ENCODE measurements around the gene KLHL35.

The KLHL35 gene

DNA sequence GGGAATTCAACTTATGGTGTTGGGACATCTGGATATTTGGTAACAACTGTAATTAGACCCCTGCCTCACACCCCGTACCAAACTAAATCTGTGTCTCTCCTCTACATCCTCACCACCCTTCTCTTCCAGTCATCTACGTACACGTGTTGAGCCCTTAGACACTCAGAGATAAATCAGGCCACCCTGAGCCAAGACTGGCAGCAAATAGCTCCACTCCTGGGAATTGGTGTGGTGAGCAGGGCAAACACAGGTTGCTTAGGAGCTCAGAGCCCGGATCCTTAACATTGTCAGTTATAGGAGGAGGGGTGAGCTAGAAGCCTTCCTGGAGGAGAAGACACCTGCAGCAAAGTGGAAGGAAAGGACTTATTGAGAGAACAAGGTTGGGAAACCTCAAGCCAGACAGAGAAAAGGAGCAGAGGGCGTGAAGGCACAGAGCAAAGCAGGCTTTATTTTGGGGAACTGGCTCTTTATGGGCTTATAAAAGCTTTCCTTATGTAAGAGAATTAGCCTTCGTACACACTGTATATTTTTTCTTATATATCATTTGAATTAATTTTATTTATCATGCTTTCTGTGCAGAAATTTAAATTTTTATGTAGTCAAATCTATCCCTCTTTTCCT is 36.9 kb upstream of the KLHL35 start:
- DNase-seq (ENCODE audit: low spot score): no peak

GRCh38 chr11:75468534-75469340 is 35.7 kb upstream of the KLHL35 start:
- DNase-seq (ENCODE audit: low spot score): no peak

- DNase-seq (ENCODE audit: low spot score): no peak
Observed at GRCh38 chr11:75467881-75468280, 34.9 kb upstream of the KLHL35 start.

- no peak for DNase-seq (ENCODE audit: low spot score)
Observed at GRCh38 chr11:75467311-75467710, 34.3 kb upstream of the KLHL35 start.

- no peak for DNase-seq (ENCODE audit: low spot score)
Observed at GRCh38 chr11:75465701-75466531, 32.9 kb upstream of the KLHL35 start.

GRCh38 chr11:75463106-75463774 is 30.2 kb upstream of the KLHL35 start:
- no peak for DNase-seq (ENCODE audit: low spot score)

DNA sequence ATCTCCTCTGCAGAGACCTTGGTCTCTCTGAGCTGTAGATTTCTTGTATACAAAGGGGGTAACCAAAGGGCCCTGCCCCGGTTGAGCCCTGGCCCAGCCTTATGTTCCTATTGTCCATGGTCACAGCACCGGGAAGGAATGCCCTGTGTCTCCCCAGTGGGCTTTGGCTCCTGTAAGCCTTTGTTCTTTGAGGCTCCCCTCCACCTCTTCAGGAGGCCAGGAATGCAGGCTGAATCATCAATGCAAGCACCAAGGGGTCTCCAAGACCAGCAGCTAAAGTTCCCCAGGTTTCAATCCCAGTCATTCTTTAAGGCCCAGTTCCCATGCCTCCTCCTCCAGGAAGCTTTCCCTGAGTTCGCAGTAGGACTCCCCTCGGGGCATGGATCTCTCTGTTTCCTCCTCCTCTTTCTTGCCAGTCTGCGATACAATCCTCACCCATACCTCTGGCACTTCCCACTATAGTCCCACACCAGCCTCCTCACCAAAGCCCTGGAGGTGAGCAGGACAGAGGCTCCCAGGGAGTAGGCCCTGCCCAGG is 29.2 kb upstream of the KLHL35 start:
- DNase-seq (ENCODE audit: low spot score): no peak

GRCh38 chr11:75461151-75461550 is 28.1 kb upstream of the KLHL35 start:
- DNase-seq (ENCODE audit: low spot score): no peak

DNA sequence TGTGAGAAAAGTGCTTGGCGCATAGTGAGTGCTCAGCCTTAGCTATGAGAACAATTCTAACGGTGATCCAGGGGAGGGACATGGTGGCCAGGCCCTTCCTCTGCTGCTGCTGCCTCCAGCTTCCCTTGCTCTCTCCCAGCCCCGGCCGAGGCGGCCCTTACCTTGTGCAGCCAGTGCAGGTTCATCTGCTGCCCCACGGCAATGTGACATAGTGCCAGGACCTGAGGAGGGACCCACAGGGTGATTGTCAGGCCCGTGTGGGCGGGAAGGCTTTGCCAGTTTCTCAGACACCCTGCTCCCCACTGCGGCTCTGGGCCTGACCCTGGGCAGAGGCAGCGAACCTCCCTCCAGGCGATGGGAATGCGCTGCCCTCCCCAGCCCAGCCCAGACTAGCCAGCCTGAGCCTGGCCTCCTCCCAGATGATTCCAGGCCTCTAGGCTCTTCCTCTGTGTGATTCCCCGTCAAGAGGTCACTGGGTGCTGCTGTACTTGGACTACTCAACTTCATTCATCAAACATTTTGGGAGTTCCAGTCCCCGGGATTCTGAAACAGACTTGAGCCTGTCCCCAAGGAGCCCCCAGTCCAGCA is 23.7 kb upstream of the KLHL35 start:
- no peak for DNase-seq (ENCODE audit: low spot score)

GRCh38 chr11:75454987-75455386 is 22.0 kb upstream of the KLHL35 start:
- no peak for DNase-seq (ENCODE audit: low spot score)

DNA sequence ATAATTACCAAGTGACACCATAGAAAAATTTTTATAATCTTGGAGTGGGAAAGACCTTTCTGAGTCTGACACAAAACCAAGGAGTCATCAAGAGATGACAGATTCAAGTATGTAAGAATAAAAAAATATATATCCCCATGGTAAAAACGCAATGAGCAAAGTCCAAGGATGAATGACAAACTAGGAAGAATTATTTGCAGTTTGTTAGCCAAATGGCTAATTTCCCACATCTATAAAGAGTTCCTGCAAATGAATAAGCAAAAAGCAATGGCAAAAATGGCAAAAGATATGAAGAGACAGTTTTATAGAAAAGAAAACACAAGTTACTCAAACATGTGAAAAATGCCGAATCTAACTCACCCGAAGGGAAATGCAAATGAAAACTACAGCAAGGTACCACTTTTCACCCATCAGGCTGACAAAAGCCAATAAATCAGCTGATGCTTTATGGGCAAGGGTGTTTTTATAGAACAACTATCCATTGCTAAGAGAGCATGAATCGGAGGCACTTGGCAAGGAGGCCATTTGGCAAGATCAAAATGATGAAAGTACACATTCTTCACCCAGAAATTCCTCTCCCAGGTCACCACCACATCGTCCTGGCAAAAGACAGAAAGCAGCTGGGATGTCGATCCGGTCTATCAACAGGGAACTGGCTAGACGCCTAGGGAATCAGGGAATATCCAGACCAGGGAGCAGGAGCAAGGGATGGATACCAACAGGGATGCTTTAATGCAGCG is 21.1 kb upstream of the KLHL35 start:
- no peak for DNase-seq (ENCODE audit: low spot score)

DNA sequence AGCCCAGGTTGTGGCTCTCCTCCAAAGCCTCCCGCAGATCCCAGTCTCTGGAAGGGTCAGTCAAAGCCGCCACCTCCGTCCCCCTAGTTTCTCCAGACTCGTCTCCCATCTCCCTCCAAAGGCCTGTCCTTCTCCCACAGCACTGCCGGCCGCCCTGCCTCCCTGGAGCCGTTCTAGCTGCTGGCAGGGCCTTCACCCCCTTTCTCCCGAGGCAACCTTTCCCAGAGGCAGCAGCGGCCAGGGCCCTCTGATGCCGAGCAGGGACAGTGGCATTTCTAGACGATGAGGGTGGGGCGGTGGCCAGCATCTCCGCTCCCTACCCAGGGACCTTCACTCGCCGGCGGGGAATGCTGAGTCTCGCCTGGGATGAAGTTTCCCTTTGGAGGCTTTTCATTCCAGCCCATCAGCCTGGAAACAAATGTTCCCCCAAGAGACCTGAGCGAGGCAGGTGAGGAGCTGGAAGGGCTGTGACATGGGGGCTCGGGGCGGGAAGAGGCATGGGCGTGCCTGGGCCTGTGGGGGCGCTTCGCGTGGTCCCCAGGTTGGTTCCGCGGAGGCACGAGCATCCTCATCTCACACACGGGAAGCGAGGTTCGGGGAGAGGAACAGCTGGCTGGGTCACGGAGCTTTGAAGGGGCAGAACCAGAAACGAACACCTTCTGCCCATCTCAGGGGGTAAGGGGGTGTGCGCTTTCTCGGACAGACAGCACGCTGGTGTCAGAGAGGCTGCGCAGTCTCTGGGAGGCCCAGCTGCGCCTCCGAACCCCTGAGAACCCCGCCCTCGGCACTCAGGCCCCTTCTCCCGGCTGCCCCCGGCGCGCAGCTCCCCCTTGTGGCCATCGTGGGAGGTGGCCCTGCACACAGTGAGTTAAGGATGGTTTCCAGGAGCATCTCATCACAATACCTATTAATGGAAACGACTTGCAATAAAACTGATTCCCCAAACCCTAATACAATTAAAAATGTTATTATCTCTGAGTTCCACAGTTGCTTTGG is 18.1 kb upstream of the KLHL35 start:
- no peak for DNase-seq (ENCODE audit: low spot score)

GRCh38 chr11:75450236-75450635 is 17.2 kb upstream of the KLHL35 start:
- no peak for DNase-seq (ENCODE audit: low spot score)

DNA sequence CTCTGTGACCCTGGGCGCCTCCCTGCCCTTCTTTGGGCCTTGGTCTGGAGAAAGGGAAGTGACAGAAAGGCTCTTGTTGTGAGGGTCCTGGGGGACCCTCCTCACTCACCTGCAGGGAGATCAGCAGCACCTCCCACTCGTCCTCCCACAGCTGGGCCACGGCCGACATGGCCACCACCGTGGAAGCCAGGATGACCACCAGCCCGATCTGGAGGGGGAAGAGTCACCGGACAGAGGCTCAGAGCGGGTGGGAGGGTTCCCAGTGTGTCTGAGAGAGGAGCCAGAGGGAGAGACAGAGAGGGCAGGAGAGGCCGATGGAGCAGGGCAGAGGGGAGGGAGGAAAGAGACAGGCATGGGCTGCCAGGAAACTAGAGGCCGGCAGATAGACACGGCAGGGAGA is 16.8 kb upstream of the KLHL35 start:
- DNase-seq (ENCODE audit: low spot score): no peak

DNA sequence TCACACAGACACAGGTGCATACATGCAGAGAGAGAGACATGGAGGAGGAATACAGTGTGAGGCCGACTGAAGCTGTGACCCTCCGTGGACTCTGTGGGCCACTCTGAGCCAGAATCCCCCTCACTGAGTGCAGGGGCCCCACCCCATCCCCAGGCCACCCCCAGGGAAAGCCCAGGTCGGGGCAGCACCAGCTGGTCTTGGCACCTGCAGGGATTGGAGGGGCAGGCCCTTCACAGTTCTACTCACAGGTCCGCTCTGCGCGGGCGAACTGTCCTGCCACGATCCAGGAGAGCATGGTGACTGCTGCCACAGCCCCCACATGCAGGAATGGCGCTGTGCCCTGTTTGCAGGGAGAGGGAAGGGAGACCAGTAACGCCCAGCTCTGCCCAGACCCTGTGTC is 16.3 kb upstream of the KLHL35 start:
- no peak for DNase-seq (ENCODE audit: low spot score)

- no peak for DNase-seq (ENCODE audit: low spot score)
Observed at GRCh38 chr11:75447415-75447814, 14.4 kb upstream of the KLHL35 start.

DNA sequence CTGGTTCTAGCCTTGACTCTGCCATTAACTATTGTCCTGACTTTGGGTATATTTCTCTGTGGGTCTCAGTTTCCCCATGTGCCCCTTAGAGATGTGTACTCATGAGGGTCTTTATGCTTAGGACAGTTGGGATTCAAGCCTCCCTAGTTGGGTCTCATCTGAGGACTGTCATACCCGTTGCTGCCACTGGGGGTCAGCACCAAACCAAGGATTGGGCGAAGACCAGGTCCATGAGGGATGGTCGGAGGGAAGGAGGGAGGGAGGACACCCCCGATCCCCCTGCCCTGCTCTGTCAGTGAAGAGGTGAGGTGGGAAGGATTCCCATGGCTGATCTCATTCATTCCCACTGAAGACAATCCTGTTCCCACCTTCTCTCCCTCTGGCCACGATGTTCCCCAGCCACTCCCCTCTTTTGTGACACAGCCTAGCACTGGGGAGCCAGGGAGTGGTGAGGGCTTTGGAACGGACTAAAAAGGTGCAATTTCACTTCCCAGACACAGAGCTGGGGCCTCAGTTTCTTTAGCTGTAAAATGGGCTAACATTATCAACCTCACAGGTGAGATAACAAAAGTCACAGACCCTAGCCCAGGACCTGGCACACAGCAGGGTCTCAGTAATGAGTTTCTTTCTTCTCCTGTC is 12.4 kb upstream of the KLHL35 start:
- DNase-seq (ENCODE audit: low spot score): peak; percentile 54

- no peak for DNase-seq (ENCODE audit: low spot score)
Observed at GRCh38 chr11:75443043-75443442, 10.0 kb upstream of the KLHL35 start.

Measured in LoVo (cell line).